ENCODE data around the gene MAPKBP1. TPM values are rescaled to one million over a fixed set of nuclear protein-coding genes. Genes with fewer than 3 reads are reported as not detected.

MAPKBP1 gene
- total RNA-seq, 1 experiment from 2014 or later = 9.9 TPM

GRCh38 chr15:41813426-41813825 lies 39.1 kb downstream of the MAPKBP1 start:
- Mint-ChIP-seq H3K27me3 (ENCODE audit: unreplicated experiment) (no peaks in the 10 kb centered on the region), H3K27ac (ENCODE audit: unreplicated experiment) (no peak overlapping the region), H3K4me3 (ENCODE audit: low read depth, unreplicated experiment) (no peak overlapping the region), H3K9me3 (ENCODE audit: low read depth, unreplicated experiment) (no peaks in the 10 kb centered on the region), H3K4me1 (ENCODE audit: low read depth, unreplicated experiment) (no peaks in the 10 kb centered on the region), H3K36me3 (ENCODE audit: insufficient read depth, unreplicated experiment) (no peaks in the 10 kb centered on the region)
- CTCF ChIA-PET = interaction anchor here (0.8 kb wide), 1 partner anchor 39 kb away, joined by 4 read pairs; the partner anchor contains the start of gene MAPKBP1
- BruUV-seq (replicated peaks) = no TSS peak
- intact Hi-C loops (cut with micrococcal nuclease; ENCODE audit: unreplicated experiment) = loop anchor here (5.0 to 10.0 kb wide), 2 partner anchors 91 to 211 kb away; no protein-coding TSS in a partner anchor
- no peak for DNase-seq
- TF ChIP-seq CTCF (IDR thresholded peaks at IDR 0.05; ENCODE audit: unreplicated experiment) = no peak

DNA sequence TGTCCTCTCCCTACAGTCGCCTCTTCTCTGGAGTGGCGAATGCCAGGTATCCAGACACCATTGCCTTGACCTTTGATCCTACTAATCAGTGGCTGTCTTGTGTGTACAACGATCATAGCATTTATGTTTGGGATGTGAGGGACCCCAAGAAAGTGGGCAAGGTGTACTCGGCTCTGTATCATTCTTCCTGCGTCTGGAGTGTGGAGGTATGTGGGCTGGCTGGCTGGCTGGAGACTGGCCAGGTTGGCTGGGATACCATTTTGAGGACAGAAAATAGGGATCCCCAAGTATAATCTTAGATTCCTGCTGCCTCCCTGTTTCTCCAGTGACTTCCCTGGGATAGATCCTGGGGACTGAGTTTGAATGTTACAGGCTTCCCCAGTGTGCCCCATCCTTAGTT lies 40.2 kb downstream of the MAPKBP1 start:
- CTCF ChIA-PET = no interaction called here
- Mint-ChIP-seq H3K9me3 (ENCODE audit: low read depth, unreplicated experiment) (no peaks in the 10 kb centered on the region), H3K4me3 (ENCODE audit: low read depth, unreplicated experiment) (no peak overlapping the region), H3K36me3 (ENCODE audit: insufficient read depth, unreplicated experiment) (no peaks in the 10 kb centered on the region), H3K4me1 (ENCODE audit: low read depth, unreplicated experiment) (no peaks in the 10 kb centered on the region), H3K27me3 (ENCODE audit: unreplicated experiment) (no peaks in the 10 kb centered on the region), H3K27ac (ENCODE audit: unreplicated experiment) (no peak overlapping the region)
- TF ChIP-seq CTCF (IDR thresholded peaks at IDR 0.05; ENCODE audit: unreplicated experiment) = no peak
- intact Hi-C loops (cut with micrococcal nuclease; ENCODE audit: unreplicated experiment) = loop anchor here (5.0 to 10.0 kb wide), 2 partner anchors 90 to 212 kb away; no protein-coding TSS in a partner anchor
- no peak for DNase-seq
- BruUV-seq (replicated peaks) = no TSS peak

GRCh38 chr15:41816788-41817187 lies 42.5 kb downstream of the MAPKBP1 start:
- no peaks in the 10 kb centered on the region for H3K9me3 Mint-ChIP-seq (ENCODE audit: low read depth, unreplicated experiment)
- no peak for DNase-seq
- H3K27me3 Mint-ChIP-seq (ENCODE audit: unreplicated experiment) = no peaks in the 10 kb centered on the region
- CTCF ChIA-PET = no interaction called here
- no TSS peak for BruUV-seq (replicated peaks)
- no peak overlapping the region for H3K4me3 Mint-ChIP-seq (ENCODE audit: low read depth, unreplicated experiment)
- no peaks in the 10 kb centered on the region for H3K4me1 Mint-ChIP-seq (ENCODE audit: low read depth, unreplicated experiment)
- intact Hi-C loops (cut with micrococcal nuclease; ENCODE audit: unreplicated experiment) = loop anchor here (10.0 kb wide), 1 partner anchor 88 kb away; no protein-coding TSS in a partner anchor
- no peak overlapping the region for H3K27ac Mint-ChIP-seq (ENCODE audit: unreplicated experiment)
- no peaks in the 10 kb centered on the region for H3K36me3 Mint-ChIP-seq (ENCODE audit: insufficient read depth, unreplicated experiment)
- no peak for TF ChIP-seq CTCF (IDR thresholded peaks at IDR 0.05; ENCODE audit: unreplicated experiment)

DNA sequence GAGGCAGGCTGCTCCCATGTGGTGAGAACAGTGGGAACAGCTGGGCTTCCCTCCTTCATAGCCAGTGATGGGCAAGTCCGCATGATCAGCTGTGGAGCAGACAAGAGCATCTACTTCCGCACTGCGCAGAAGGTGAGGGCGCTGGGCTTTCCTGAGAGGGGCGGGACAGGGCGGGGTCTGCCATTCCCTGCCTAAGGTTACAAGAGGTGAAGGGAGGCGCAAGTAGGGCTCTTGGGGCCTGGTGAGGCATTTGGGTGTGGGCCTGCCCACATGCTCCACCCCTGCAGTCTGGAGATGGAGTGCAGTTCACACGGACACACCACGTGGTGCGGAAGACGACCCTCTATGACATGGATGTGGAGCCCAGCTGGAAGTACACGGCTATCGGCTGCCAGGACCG lies 43.0 kb downstream of the MAPKBP1 start:
- no peak for DNase-seq
- no peak overlapping the region for H3K27ac Mint-ChIP-seq (ENCODE audit: unreplicated experiment)
- no peaks in the 10 kb centered on the region for H3K4me1 Mint-ChIP-seq (ENCODE audit: low read depth, unreplicated experiment)
- H3K36me3 Mint-ChIP-seq (ENCODE audit: insufficient read depth, unreplicated experiment) = no peaks in the 10 kb centered on the region
- no peak for TF ChIP-seq CTCF (IDR thresholded peaks at IDR 0.05; ENCODE audit: unreplicated experiment)
- CTCF ChIA-PET = no interaction called here
- no TSS peak for BruUV-seq (replicated peaks)
- no peak overlapping the region for H3K4me3 Mint-ChIP-seq (ENCODE audit: low read depth, unreplicated experiment)
- intact Hi-C loops (cut with micrococcal nuclease; ENCODE audit: unreplicated experiment) = loop anchor here (10.0 kb wide), 1 partner anchor 87 kb away; no protein-coding TSS in a partner anchor
- no peaks in the 10 kb centered on the region for H3K9me3 Mint-ChIP-seq (ENCODE audit: low read depth, unreplicated experiment)
- no peaks in the 10 kb centered on the region for H3K27me3 Mint-ChIP-seq (ENCODE audit: unreplicated experiment)

Data from Calu3 (cell line).